SK-N-MC (cell line): Measurements from ENCODE around the gene PPP1R7.

ENCODE experiments used
- DNase-seq: peaks from one replicate; pipeline ENCODE4 v3.0.0-alpha.2; 2011; ENCODE audit warnings: low read depth, low spot score
- H3K27ac ChIP-seq: fragments of 200-600 bp; sonication (generic); 2 replicates; pipeline ENCODE4 v1.5.1; 2016; ENCODE audit warnings: mixed run types
- H3K36me3 ChIP-seq: fragments of 200-600 bp; sonication (generic); 2 replicates; pipeline ENCODE4 v1.6.1; 2017; ENCODE audit warnings: antibody characterized with exemption, low read length, mixed read lengths; ENCODE audit not compliant: insufficient read depth
- H3K4me3 ChIP-seq: fragments of 200-600 bp; sonication (generic); 2 replicates; pipeline ENCODE4 v1.5.1; 2016
- H3K9ac ChIP-seq: fragments of 200-600 bp; sonication (generic); 2 replicates; pipeline ENCODE4 v1.8.0; 2017; ENCODE audit warnings: mixed run types, mixed read lengths; ENCODE audit not compliant: insufficient read length
- H3K9me3 ChIP-seq: fragments of 200-600 bp; sonication (generic); 2 replicates; pipeline ENCODE4 v1.6.1; 2017; ENCODE audit warnings: low read depth, mild to moderate bottlenecking, antibody characterized with exemption, low read length, moderate library complexity, mixed read lengths
- EZH2 ChIP-seq: fragments of 200-600 bp; sonication (generic); IDR thresholded peaks from one replicate; pipeline ENCODE4 v1.6.1; 2017; ENCODE audit warnings: antibody characterized with exemption
- FOXP2 ChIP-seq: optimal IDR thresholded peaks from 2 replicates; pipeline ENCODE3; 2011; ENCODE audit warnings: mild to moderate bottlenecking, moderate library complexity; ENCODE audit not compliant: insufficient read depth; ENCODE audit errors: extremely low read length, control extremely low read depth
- POLR2AphosphoS5 ChIP-seq: IDR thresholded peaks from 2 replicates; pipeline ENCODE4 v1.6.1; 2012; ENCODE audit warnings: mild to moderate bottlenecking, low read depth, low read length, borderline replicate concordance

The PPP1R7 gene

GRCh38 chr2:241150660-241151530 lies 628 bp downstream of the PPP1R7 start:
- no peak for TF ChIP-seq POLR2AphosphoS5
- TF ChIP-seq EZH2: no peak
- no peak for TF ChIP-seq FOXP2
- no peak for DNase-seq
- Histone ChIP-seq H3K9ac (peak overlapping the region; percentile 77), H3K9me3 (no peaks in the 10 kb centered on the region), H3K36me3 (no peaks in the 10 kb centered on the region), H3K4me3 (peak overlapping the region; percentile 92), H3K27ac (no peak overlapping the region)

GRCh38 chr2:241151934-241152660 lies 1.8 kb downstream of the PPP1R7 start:
- H3K4me3 ChIP-seq: no peak overlapping the region
- no peaks in the 10 kb centered on the region for H3K36me3 ChIP-seq
- H3K9me3 ChIP-seq: no peaks in the 10 kb centered on the region
- DNase-seq: no peak
- no peak overlapping the region for H3K9ac ChIP-seq
- no peak overlapping the region for H3K27ac ChIP-seq
- TF ChIP-seq POLR2AphosphoS5: no peak
- TF ChIP-seq FOXP2: no peak
- no peak for TF ChIP-seq EZH2

- DNase-seq: no peak
- no peaks in the 10 kb centered on the region for H3K9me3 ChIP-seq
- H3K27ac ChIP-seq: no peak overlapping the region
- peaks cover 5% of the 10 kb centered on the region; the same call in 1 of the 2 replicates for H3K36me3 ChIP-seq
- no peak overlapping the region for H3K4me3 ChIP-seq
- TF ChIP-seq FOXP2 (no peak), EZH2 (no peak), POLR2AphosphoS5 (no peak)
- no peak overlapping the region for H3K9ac ChIP-seq
These were observed 3.3 kb downstream of the PPP1R7 start for GRCh38 chr2:241153616-241154015.

GRCh38 chr2:241154915-241155314 lies 4.6 kb downstream of the PPP1R7 start:
- Histone ChIP-seq H3K36me3 (peaks cover 6% of the 10 kb centered on the region; the same call in 1 of the 2 replicates), H3K9me3 (no peaks in the 10 kb centered on the region), H3K4me3 (no peak overlapping the region), H3K9ac (no peak overlapping the region), H3K27ac (no peak overlapping the region)
- no peak for DNase-seq
- no peak for TF ChIP-seq EZH2
- TF ChIP-seq POLR2AphosphoS5: no peak
- no peak for TF ChIP-seq FOXP2

GRCh38 chr2:241155936-241156335 lies 5.7 kb downstream of the PPP1R7 start:
- Histone ChIP-seq H3K4me3 (no peak overlapping the region), H3K9ac (no peak overlapping the region), H3K27ac (no peak overlapping the region), H3K36me3 (peaks cover 10% of the 10 kb centered on the region; the same call in 1 of the 2 replicates), H3K9me3 (no peaks in the 10 kb centered on the region)
- TF ChIP-seq EZH2 (no peak), FOXP2 (no peak), POLR2AphosphoS5 (no peak)
- no peak for DNase-seq

- Histone ChIP-seq H3K27ac (no peak overlapping the region), H3K4me3 (no peak overlapping the region), H3K9ac (no peak overlapping the region), H3K36me3 (peaks cover 10% of the 10 kb centered on the region; the same call in 1 of the 2 replicates), H3K9me3 (no peaks in the 10 kb centered on the region)
- TF ChIP-seq POLR2AphosphoS5 (no peak), EZH2 (no peak), FOXP2 (no peak)
- DNase-seq: no peak
These were observed 6.7 kb downstream of the PPP1R7 start for GRCh38 chr2:241156971-241157441.

GRCh38 chr2:241157841-241158545 lies 7.7 kb downstream of the PPP1R7 start:
- TF ChIP-seq EZH2: no peak
- TF ChIP-seq FOXP2: no peak
- TF ChIP-seq POLR2AphosphoS5: no peak
- H3K36me3 ChIP-seq: peaks cover 10% of the 10 kb centered on the region; the same call in 1 of the 2 replicates

GRCh38 chr2:241158546-241158900 lies 8.3 kb downstream of the PPP1R7 start:
- no peaks in the 10 kb centered on the region for H3K9me3 ChIP-seq
- H3K36me3 ChIP-seq: peaks cover 10% of the 10 kb centered on the region; the same call in 1 of the 2 replicates
- DNase-seq: no peak
- no peak overlapping the region for H3K27ac ChIP-seq
- H3K4me3 ChIP-seq: no peak overlapping the region
- TF ChIP-seq FOXP2 (no peak), EZH2 (no peak), POLR2AphosphoS5 (no peak)
- no peak overlapping the region for H3K9ac ChIP-seq

More at GRCh38 chr2:241157841-241158545, 7.7 kb downstream of the PPP1R7 start:
- H3K27ac ChIP-seq: no peak overlapping the region
- H3K9me3 ChIP-seq: no peaks in the 10 kb centered on the region
- H3K4me3 ChIP-seq: no peak overlapping the region
- DNase-seq: no peak
- no peak overlapping the region for H3K9ac ChIP-seq
